Esophagus (tissue), 2 donors: ENCODE measurements around the gene IDH1. TPM values are rescaled to one million over a fixed set of nuclear protein-coding genes. Genes with fewer than 3 reads are reported as not detected.

Experiments used
- H3K27ac ChIP-seq, 2 donors: one replicate each; pipeline ENCODE4 v1.5.1; 2013; ENCODE audit warnings: low read depth in 2 of 2, mild to moderate bottlenecking in 2 of 2, inconsistent platforms in 1 of 2, low read length in 1 of 2, moderate library complexity in 1 of 2
- H3K27me3 ChIP-seq, 2 donors: one replicate each; pipeline ENCODE4 v1.6.1; 2013; ENCODE audit warnings: low read length in 2 of 2, control low read depth in 1 of 2, mild to moderate bottlenecking in 1 of 2; ENCODE audit not compliant: insufficient read depth in 2 of 2, control insufficient read depth in 1 of 2
- H3K36me3 ChIP-seq, 2 donors: one replicate each; pipeline ENCODE4 v1.6.1; 2013; ENCODE audit warnings: low read length in 1 of 2; ENCODE audit not compliant: control insufficient read depth in 2 of 2, insufficient read depth in 2 of 2
- H3K4me1 ChIP-seq, 2 donors: one replicate each; pipeline ENCODE4 v1.6.1; 2013; ENCODE audit warnings: low read length in 1 of 2; ENCODE audit not compliant: control insufficient read depth in 2 of 2, insufficient read depth in 2 of 2
- H3K4me3 ChIP-seq, 2 donors: one replicate each; pipeline ENCODE4 v1.5.1; 2013; ENCODE audit warnings: low read length in 2 of 2, mild to moderate bottlenecking in 2 of 2, low read depth in 1 of 2, moderate library complexity in 1 of 2
- H3K9me3 ChIP-seq, 2 donors: one replicate each; pipeline ENCODE4 v1.6.1; 2013; ENCODE audit warnings: mild to moderate bottlenecking in 2 of 2, low read depth in 1 of 2, low read length in 1 of 2, moderate library complexity in 1 of 2; ENCODE audit not compliant: control insufficient read depth in 2 of 2, insufficient read depth in 1 of 2
- WGBS, 2 donors: extraction: QIAGEN DNeasy Blood & Tissue Kit; methylation state at CpG; one replicate each; pipeline ENCODE4 v1.1.7; 2013; 5-methylcytosine and 5-hydroxymethylcytosine counted together
- polyA plus RNA-seq, 2 donors: library from polyadenylated mRNA; stranded (reverse); fragments of 200-250 nt; gene quantifications; one replicate each; pipeline ENCODE4 v1.2.3, GENCODE V29; 2013
- donor health status: healthy with polysubstance abuse.
- donor health status: Bipolar disorder and iron deficiency.

Gene IDH1
- polyA plus RNA-seq, 2 donors: 59.6 to 77.4 TPM

- Histone ChIP-seq H3K36me3 (peaks cover 2 to 13% of the 10 kb centered on the region in 2 donors), H3K9me3 (no peaks in the 10 kb centered on the region), H3K27me3 (no peaks in the 10 kb centered on the region), H3K27ac (no peak overlapping the region), H3K4me1 (peaks cover 0 to 3% of the 10 kb centered on the region in 2 donors), H3K4me3 (no peak overlapping the region)
- WGBS, 2 donors: 92% methylated on average over 4 of the region's 4 CpGs
Observed at GRCh38 chr2:208251098-208251497, 3.8 kb downstream of the IDH1 start.

- no peaks in the 10 kb centered on the region for H3K27me3 ChIP-seq
- H3K4me1 ChIP-seq: peaks cover 0 to 3% of the 10 kb centered on the region in 2 donors
- no peak overlapping the region for H3K27ac ChIP-seq
- no peak overlapping the region for H3K4me3 ChIP-seq
- peaks cover 2 to 13% of the 10 kb centered on the region in 2 donors for H3K36me3 ChIP-seq
- H3K9me3 ChIP-seq: no peaks in the 10 kb centered on the region
- 41 to 63% methylated on average over 2 of the region's 2 CpGs for WGBS, 2 donors
Observed at GRCh38 chr2:208250388-208250787, 4.5 kb downstream of the IDH1 start.

- Histone ChIP-seq H3K27me3 (no peaks in the 10 kb centered on the region), H3K4me3 (no peak overlapping the region), H3K36me3 (peaks cover 2 to 13% of the 10 kb centered on the region in 2 donors), H3K9me3 (no peaks in the 10 kb centered on the region), H3K4me1 (peaks cover 0 to 3% of the 10 kb centered on the region in 2 donors), H3K27ac (no peak overlapping the region)
- 86 to 88% methylated on average over 2 of the region's 2 CpGs for WGBS, 2 donors
Observed at GRCh38 chr2:208249296-208249695, 5.6 kb downstream of the IDH1 start.

- Histone ChIP-seq H3K9me3 (no peaks in the 10 kb centered on the region), H3K4me3 (no peak overlapping the region), H3K36me3 (peaks cover 2 to 13% of the 10 kb centered on the region in 2 donors), H3K27ac (no peak overlapping the region), H3K27me3 (no peaks in the 10 kb centered on the region), H3K4me1 (peaks cover 0 to 3% of the 10 kb centered on the region in 2 donors)
- WGBS, 2 donors: 91 to 94% methylated on average over 3 of the region's 3 CpGs
Observed at GRCh38 chr2:208248601-208249000, 6.3 kb downstream of the IDH1 start.

- 98 to 100% methylated on average over 3 of the region's 3 CpGs for WGBS, 2 donors
- H3K27me3 ChIP-seq: no peaks in the 10 kb centered on the region
- no peaks in the 10 kb centered on the region for H3K4me1 ChIP-seq
- peaks cover 4 to 17% of the 10 kb centered on the region in 2 donors for H3K36me3 ChIP-seq
- H3K27ac ChIP-seq: no peak overlapping the region
- no peak overlapping the region for H3K4me3 ChIP-seq
- H3K9me3 ChIP-seq: no peaks in the 10 kb centered on the region
Observed at GRCh38 chr2:208245746-208246145, 9.1 kb downstream of the IDH1 start.

GRCh38 chr2:208244422-208244821 is 10.4 kb downstream of the IDH1 start:
- Histone ChIP-seq H3K27me3 (no peaks in the 10 kb centered on the region), H3K36me3 (peaks cover 4 to 22% of the 10 kb centered on the region in 2 donors), H3K4me1 (no peaks in the 10 kb centered on the region), H3K27ac (no peak overlapping the region), H3K4me3 (no peak overlapping the region), H3K9me3 (no peaks in the 10 kb centered on the region)

- Histone ChIP-seq H3K4me3 (no peak overlapping the region), H3K4me1 (no peaks in the 10 kb centered on the region), H3K36me3 (peaks cover 4 to 15% of the 10 kb centered on the region in 2 donors), H3K9me3 (no peaks in the 10 kb centered on the region), H3K27me3 (no peaks in the 10 kb centered on the region), H3K27ac (no peak overlapping the region)
- WGBS, 2 donors: 90 to 98% methylated on average over 3 of the region's 3 CpGs
Observed at GRCh38 chr2:208240619-208241209, 14.2 kb downstream of the IDH1 start.

GRCh38 chr2:208239770-208240493 is 14.9 kb downstream of the IDH1 start:
- WGBS, 2 donors: 95% methylated on average over 9 of the region's 9 CpGs
- Histone ChIP-seq H3K36me3 (peaks cover 4 to 20% of the 10 kb centered on the region in 2 donors), H3K4me3 (no peak overlapping the region), H3K4me1 (no peaks in the 10 kb centered on the region), H3K27ac (no peak overlapping the region), H3K9me3 (no peaks in the 10 kb centered on the region), H3K27me3 (no peaks in the 10 kb centered on the region)

GRCh38 chr2:208235860-208236259 is 19.0 kb downstream of the IDH1 start:
- 78 to 97% methylated on average over 2 of the region's 2 CpGs for WGBS, 2 donors
- Histone ChIP-seq H3K4me1 (no peaks in the 10 kb centered on the region), H3K4me3 (no peak overlapping the region), H3K27me3 (no peaks in the 10 kb centered on the region), H3K27ac (no peak overlapping the region), H3K36me3 (peaks cover 0 to 13% of the 10 kb centered on the region in 2 donors), H3K9me3 (no peaks in the 10 kb centered on the region)

- Histone ChIP-seq H3K27ac (no peak overlapping the region), H3K9me3 (no peaks in the 10 kb centered on the region), H3K4me1 (no peaks in the 10 kb centered on the region), H3K4me3 (no peak overlapping the region), H3K27me3 (no peaks in the 10 kb centered on the region), H3K36me3 (peaks cover 0 to 10% of the 10 kb centered on the region in 2 donors)
- WGBS, 2 donors: 94 to 96% methylated on average over 1 of the region's 1 CpG
Observed at GRCh38 chr2:208234786-208235185, 20.1 kb downstream of the IDH1 start.
